GM19351 (cell line): ENCODE results near the gene WDR46.
"Not testable (repeated sequence)": the region's sequence is repeated elsewhere in the genome, so short reads cannot be mapped to it uniquely, and the experiment has no call there.

ENCODE experiments used
- ATAC-seq: cut with Tn5 transposase; IDR thresholded peaks from one replicate; pipeline ENCODE4 v1.9.1; 2021; ENCODE audit warnings: mild to moderate bottlenecking, moderate library complexity; ENCODE audit not compliant: unreplicated experiment

WDR46 gene

DNA sequence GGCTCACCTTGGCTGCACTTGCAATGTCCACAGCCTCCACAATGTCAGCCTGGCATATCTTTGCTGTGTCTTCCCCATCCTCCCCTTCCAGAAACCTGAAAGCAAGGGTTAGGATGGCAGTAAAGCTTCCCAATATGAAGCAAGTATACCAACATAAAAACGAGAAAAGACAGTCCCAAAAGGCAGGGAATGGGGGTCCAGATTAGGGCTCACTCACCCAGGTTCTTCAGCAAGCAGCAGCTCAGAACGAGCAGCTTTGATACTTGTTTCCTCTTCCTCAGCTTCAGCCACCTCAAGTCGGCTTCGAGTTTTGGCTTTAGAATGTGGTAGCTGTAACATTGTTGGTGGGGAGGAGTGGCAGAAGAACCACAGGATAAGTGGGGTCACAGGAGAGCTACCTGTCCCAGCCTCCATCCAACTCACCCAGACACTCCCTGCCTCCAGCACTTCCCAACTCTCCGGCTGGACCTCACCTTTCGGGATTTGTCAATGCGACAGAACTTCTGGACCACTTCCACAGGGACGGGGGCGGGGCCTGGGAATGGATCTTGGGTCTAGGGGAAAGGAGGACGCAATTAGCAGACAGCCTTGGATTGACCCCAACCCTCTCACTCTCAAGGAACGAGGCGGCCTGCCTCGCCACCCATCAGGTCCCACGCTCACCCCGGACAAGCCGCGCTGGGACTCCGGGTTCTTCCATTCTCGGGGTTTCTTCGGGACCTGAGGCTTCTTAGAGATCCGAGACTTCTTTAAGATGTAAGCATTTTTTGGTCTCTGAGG lies 708 bp downstream of the WDR46 start:
- no peak for ATAC-seq

DNA sequence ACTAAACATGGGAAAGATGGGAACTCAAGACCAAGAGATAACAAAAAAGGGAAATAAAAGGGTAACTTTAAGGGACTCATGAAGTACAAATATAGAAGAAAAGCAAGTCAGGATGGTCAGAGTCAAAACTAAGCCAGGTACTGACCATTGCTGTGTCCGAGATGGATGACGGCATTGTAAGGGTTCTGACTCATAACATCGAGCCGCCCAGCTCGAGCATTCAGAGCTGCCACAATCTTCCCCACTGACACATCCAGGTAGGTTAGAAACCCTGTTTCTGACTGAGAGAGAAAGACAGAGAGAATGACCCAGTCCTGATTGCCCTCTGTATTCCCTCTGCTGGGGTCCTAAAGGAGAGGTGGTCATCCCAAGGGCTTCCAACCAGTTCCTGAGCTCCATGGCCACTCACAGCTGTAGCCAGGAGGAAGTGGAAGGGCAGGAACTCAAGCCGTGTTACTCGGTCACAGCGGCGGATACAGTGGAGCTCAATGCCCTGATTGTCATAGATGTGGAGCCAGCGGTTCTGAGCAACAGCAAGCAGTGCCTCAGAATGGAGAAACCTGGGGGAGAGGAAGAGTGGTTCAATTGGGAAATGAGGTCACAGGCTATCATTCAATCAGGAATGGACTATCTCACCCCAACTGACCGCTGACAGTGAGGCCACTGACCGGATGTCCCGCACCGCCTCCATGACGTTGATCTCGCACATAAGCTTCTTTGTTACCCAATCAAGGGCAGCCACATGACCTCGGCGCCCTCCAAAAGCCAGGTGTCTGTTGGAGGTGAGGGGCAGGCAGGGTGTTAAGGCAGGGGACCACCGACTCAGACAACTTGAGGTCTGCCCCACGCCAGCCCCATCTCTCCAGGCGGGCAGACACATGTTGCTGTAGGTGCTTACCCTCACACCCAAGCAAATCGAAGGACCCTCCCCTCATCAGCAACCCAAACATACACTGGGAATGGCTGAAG lies 1.8 kb downstream of the WDR46 start:
- ATAC-seq: no peak

DNA sequence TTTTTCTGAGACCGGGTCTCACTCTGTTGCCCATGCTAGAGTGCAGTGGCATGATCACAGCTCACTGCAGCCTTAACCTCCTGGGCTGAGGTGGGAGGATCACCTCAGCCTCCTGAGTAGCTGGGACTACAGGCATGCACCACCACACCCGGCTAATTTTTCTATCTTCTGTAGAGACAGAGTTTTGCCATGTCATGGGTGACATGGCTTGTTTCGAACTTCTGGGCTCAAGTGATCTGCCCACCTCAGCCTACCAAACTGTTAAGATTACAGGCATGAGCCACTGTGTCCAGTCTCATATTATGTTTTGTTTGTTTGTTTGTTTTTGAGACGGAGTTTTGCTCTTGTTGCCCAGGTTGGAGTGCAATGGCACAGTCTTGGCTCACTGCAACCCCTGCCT lies 3.8 kb downstream of the WDR46 start:
- ATAC-seq: not testable (repeated sequence)

DNA sequence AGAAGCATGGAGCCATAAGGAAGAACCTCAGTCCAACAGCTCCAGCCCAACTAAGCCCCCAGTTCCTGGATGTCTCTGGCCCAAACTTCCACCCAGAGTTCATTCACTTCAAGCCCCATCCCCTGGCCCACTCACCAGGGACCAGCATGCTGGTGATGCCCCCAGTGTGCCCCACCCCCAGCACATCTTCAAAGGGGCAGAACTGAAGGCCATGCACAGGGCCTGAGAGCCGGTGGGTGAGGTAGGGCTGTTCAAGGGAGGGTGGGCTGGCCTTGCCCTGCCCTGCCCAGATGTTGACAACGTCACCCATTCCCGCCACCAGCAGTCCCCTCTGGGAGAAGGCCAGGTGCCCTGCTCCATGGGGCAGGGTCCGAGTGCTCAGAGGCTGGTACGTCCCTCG lies 8.5 kb downstream of the WDR46 start:
- no peak for ATAC-seq

DNA sequence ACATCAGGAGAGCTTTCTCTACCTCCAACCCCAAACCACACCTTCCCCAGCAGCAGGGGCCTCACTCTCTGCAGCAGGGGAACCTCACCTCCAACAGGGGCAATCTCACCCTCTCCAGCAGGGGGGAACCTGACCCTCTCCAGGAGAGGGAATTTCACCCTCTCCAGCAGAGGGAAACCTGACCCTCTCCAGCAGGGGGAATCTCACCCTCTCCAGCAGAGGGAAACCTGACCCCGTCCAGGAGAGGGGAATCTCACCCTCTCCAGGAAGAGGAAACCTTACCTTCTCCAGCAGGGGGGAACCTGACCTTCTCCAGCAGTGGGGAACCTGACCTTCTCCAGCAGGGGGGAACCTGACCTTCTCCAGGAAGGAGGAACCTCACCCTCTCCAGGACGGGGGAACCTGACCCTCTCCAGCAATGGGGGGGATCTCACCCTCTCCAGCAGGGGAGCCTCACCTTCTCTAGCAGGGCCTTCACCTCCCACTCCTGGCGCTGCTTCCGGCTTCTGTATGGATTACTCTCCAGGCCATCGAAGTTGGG lies 9.0 kb downstream of the WDR46 start:
- ATAC-seq: no peak

DNA sequence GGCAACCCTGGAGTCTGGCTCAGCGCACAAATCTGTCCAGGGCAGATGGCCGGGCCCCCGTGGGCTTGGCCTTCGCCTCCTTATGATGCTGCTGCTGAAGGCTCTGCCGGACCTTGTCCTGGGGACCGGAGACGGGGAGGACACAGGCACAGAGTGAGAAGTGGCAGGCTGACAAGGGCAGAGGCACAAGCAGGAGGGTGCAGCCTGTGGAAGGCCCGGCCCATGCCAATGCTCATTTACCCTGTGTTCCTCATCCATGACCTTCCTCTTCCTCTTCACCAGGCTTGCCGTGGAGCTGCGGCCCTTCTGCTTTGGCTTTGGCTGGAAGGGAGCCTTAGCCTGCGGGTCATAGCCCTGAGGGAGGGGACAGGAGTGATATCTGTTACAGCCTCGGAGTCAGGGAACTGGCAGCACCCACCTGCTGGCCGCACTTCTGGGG lies 9.8 kb downstream of the WDR46 start:
- no peak for ATAC-seq

DNA sequence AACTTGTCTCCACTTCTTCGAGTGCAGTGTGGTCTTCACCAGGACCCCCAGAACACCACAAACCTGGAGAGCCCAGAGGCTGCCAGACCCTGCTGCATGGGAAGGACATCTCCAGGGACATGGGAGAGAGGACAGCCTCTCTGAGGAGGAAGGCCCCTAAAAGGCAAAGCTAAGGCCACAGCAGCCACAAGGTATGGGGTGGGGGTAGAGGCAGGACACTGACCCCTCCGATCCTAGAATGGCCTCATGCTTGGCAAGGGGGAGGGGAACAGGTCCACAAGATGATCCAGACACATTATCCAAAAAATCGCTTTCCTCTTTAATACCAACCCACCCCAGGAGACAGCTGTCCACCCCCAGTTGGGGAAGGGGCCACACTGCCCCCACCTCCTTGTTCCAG lies 10.2 kb downstream of the WDR46 start:
- ATAC-seq: no peak

DNA sequence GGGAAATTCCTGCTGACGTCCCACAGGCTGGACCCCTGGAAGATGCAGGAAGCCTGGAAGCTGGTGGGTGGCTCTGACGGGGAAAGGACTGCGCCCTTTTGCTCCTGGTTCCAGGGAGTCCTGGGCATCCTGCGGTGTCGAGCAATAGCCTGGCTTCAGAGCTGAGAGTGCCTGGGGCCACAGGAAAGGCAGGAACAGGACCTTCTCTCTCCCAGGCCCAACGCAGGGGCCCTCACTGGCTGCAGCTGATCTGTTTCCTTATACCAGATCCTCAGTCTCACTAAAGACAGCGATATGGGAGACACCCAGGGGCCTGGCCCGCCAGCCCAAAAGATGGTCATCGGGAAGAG lies 10.7 kb downstream of the WDR46 start:
- no peak for ATAC-seq

DNA sequence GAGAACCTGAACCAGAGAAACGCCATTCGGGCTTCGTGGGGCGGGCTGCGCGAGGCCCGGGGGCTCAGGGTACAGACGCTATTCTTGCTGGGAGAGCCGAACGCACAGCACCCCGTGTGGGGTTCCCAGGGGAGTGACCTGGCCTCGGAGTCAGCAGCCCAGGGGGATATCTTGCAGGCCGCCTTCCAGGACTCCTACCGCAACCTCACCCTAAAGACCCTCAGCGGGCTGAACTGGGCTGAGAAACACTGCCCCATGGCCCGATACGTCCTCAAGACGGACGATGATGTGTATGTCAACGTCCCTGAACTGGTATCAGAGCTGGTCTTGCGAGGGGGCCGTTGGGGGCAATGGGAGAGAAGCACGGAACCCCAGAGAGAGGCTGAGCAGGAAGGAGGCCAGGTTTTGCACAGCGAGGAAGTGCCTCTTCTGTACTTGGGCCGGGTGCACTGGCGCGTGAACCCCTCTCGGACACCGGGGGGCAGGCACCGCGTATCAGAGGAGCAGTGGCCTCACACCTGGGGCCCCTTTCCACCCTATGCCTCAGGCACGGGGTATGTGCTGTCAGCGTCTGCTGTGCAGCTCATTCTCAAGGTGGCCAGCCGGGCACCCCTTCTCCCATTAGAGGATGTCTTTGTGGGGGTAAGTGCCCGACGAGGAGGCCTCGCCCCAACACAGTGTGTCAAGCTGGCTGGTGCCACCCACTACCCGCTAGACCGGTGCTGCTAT lies 11.2 kb downstream of the WDR46 start:
- ATAC-seq: peak; percentile 11

DNA sequence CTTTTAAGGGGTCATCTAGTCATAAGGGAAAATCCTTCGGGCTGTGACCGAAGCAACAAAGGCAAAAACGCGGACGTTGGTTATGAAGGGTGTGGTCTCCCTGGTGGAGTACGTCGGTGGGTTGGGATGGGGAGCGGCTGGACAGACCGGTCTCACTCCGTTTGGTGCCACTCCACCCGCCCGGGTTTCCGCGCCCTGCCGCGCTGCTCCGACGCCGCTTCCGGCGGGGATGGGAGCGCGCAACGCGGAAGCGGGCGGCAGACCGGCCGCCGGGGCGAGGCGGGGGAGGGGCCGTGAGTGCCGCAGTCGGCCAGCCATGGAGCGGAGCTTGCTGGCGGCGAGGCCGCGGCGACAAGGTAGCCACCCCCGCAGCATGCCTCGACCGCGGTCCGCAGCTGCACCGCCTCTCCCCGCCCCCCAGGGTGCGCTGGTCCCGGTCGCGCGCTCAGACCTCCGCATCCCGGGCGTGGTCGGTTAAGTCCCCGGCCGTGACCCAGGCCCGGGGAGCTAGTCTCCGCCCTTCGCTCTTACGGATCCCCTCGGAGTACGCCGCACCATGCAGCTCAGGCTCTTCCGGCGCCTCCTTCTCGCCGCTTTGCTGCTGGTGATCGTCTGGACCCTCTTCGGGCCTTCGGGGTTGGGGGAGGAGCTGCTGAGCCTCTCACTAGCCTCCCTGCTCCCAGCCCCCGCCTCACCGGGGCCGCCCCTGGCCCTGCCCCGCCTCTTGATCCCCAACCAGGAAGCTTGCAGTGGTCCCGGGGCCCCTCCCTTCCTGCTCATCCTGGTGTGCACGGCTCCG lies 12.0 kb downstream of the WDR46 start, which contains the start of gene B3GALT4:
B3GALT4 (plus strand) TSS at position 260 of the 799 bp plus-strand sequence; CDS start at position 557, 297 bp downstream.
- peak; percentile 52 for ATAC-seq

DNA sequence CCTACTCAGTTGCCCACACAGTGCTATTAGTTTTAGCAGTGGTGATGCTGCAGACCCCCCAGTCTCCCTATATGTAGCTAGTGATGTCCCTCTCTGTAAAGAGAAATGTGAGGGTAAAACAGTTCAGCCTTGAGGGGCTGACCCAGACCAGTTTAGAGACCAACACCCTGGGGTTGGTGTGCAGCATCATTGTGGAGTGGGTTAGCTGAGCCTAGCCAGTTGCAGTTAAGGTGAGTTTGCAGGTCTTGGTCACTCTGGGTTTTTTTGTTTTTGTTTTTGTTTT lies 12.5 kb downstream of the WDR46 start:
- no peak for ATAC-seq

DNA sequence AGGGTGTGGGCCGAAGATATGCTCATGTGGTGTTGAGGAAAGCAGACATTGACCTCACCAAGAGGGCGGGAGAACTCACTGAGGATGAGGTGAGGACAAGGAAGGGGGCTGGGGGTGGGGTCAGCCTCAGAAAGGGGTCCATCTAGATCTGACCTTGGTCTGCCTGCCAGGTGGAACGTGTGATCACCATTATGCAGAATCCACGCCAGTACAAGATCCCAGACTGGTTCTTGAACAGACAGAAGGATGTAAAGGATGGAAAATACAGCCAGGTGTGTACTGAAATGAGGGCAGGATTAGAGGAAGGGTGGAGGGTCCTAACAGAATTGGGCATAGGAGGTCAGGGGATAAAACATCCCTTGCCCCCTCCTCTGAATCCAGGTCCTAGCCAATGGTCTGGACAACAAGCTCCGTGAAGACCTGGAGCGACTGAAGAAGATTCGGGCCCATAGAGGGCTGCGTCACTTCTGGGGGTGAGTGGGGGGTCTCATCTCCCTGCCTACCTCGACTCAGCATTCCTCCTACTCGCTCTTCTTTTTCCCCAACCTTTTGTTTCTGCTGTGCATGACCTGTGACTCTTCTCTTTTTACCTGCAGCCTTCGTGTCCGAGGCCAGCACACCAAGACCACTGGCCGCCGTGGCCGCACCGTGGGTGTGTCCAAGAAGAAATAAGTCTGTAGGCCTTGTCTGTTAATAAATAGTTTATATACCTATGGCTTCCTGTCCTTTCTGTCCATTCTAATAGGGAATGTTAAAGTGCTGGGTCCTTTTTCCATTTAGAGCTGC lies 13.1 kb downstream of the WDR46 start:
- ATAC-seq: not testable (repeated sequence)

DNA sequence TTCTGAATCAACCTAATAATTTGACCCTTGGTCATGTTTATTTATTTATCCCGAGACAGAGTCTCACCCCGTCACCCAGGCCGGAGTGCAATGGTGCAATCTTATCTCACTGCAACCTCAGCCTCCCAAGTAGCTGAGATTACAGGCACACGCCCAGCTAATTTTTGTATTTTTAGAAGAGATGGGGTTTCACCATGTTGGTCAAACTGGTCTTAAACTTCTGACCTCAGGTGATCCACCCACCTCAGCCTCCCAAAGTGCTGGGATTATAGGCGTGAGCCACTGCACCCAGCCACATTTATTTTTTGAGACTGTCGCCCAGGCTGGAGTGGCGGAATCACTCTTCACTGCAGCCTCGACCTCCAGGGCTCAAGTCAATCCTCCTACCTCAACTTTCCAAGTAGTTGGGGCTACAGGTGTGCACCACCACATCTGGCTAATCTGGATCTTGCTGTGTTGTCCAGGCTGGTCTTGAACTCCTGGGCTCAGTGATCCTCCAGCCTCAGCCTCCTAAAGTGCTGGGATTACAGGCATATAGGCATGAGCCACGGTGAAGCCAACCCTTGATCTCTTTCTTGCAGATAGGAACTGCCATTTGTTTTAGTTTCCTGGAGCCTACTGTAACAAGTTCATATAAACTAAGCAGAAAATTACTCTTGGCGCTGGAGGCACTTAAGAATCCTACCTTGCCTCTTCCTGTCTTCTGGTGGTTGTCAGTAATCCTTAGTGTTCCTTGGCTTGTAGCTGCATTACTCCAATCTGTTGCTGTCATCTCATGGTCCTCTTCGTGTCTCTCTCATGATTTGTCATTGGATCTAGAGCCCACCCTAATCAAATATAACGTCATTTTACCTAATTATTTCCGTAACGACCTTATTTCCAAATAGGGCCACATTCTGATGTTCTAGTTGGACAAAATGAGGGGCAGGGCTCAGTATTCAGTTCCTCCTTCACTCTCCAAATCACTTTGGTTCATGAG lies 14.8 kb downstream of the WDR46 start:
- ATAC-seq: no peak

DNA sequence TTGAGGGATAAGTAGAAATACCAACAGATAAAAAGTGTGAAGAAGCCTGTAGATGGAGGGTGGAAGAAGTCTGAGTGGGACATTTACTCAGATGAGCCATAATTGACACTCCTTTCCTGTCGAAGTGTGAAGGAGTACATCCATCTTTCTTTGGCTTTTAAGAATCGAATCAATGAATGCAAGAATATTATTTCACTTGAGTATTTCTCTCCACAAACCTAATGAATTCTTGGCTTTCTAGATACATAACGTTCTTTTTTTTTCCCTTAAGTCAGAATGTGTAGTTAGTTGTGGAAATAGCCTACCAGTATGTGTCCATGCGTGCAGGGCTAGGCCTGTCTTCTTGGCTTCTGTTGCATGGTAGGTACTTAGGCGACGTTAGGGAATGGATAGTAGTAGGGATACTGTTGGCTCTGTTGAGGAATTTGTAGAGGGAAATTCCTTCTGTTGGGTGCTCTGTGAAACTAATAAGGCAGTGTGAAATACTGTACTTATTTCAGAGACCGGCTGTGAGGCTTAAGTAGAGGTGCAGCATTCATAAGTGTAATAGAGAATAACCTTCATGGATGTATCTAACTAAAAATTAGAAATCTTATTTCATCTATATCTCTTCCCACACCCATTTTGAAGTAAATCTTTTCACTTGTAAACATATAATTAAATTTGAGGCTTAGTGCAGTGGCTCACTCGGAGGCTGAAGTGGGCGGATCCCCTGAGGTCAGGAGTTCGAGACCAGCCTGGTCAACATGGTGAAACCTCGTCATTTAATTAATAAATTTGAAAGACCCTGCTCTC lies 15.7 kb downstream of the WDR46 start:
- ATAC-seq: no peak

DNA sequence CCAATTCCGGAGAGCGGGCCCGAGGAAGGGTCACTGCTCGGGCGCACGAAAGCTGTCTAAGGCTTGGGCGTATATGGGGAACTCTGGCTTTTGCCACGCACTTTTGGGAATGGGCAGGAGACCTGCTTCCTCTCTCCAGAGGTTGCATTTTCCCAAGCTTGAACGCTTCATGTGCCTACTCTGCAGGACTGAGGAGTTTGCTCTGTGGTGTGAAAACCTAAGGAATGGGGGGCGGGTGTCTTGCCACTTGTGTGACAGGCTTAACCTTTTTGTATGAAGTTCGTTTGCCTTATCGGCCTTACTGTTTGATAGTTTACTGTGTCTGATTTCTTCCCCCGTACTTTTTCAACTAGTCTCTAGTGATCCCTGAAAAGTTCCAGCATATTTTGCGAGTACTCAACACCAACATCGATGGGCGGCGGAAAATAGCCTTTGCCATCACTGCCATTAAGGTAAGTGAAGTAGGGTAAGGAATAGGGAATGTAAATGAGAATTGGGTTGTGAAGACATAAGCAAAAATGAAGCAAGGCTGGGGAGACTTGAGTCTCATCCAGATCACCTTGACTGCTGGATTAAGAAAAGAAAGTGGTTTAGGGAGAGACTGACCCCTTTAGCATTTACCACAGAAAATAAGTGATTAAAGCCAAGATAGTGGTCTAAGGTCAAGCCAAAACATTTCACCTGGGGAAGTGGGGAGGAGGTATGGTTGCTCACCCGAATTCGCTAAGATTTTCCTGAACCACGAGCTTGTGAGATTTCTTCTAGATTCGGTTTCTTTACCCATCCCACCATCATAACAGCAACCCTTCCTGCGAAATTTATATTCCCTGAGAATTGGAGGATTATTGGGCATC lies 16.5 kb downstream of the WDR46 start:
- ATAC-seq: peak; percentile 12

DNA sequence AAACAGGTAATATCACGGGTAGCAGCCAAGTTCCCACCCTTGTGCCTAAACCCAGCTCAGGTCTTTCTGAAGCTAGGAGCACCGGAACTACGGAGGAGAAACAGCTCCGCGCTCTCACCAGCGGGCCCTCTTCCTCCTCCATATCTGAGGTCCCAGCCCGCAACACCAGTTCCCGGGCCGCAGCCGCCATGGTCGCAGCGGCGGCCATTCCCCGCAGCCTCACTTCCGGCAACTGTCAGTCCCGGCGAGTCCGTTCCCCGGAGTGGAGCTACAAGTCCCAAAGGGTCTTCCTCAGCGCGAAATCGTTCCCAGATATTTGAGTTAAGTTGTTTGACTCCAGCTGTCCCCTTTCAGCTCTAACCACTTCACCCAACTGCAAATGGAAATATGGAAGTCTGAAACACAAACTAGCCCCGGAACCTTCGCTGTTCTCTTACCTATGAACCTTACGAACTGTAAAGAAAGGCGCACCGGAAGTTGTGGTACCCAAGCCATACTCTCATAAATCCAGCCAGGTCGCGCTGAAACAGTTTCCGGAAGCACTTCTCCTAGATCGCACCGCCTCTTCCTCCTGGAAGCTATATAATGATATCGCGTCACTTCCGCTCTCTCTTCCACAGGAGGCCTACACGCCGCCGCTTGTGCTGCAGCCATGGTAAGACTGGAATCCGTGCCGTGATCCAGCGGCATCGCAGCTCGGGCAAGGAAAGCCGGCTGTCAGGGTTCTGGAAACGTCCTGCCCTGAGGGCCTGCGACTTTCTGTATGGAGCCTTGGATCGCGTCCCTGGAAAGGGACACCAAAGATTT lies 17.4 kb downstream of the WDR46 start, which contains the start of the genes RPS18 and VPS52:
RPS18 (plus strand) TSS at position 608 of the 807 bp plus-strand sequence; CDS start at position 653, 45 bp downstream.
VPS52 (minus strand) TSS at position 409 of the 807 bp plus-strand sequence; CDS start at position 208, 201 bp downstream.
- ATAC-seq: peak; percentile 69
